COR-L47 (cell line): ENCODE results near the gene FAM8A1.

Experiments
- DNase-seq: peaks from one replicate; lab custom pipeline; 2025; lab: John Stamatoyannopoulos, UW

Gene FAM8A1

DNA sequence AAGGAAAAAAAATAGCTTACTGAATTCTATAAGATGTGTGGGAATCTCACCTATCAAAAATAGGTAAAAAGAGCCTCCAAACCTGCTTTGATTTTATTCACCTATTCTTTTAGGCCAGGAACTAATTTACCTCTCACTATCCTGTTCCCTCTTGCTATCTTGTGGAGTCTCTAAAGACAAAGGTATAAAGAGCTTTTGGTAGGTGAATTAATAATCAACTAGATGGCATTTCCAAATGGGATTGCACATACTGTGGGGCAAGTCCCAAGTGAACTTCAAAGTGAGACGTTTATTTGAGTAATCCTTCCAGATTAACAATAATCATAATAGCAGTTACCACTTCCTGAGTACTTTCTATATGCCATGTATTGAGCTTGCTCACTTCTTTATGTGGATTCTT, 2.8 kb downstream of the FAM8A1 start:
- no peak for DNase-seq

DNA sequence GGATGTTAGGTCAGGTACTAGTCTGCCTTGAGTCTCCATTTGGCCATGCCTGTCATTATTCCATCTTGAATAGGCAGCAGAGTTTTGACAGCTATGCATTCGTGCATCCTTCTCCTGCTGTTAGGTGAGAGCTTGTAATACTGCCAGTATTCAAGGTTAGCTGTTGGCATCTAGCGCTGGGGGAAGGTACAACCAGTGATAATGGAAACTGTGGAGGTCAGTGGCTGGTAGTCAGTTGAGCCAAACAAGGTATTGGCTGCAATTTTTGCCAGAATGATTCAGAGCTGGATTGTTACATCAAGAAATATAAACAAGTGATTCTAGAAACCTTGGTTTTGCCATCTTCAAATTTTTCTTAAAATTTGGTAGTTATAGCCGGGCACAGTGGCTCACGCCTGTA, 6.5 kb downstream of the FAM8A1 start:
- no peak for DNase-seq

GRCh38 chr6:17610835-17611234, 10.7 kb downstream of the FAM8A1 start:
- no peak for DNase-seq

GRCh38 chr6:17612048-17612447, 11.9 kb downstream of the FAM8A1 start:
- DNase-seq = no peak

DNA sequence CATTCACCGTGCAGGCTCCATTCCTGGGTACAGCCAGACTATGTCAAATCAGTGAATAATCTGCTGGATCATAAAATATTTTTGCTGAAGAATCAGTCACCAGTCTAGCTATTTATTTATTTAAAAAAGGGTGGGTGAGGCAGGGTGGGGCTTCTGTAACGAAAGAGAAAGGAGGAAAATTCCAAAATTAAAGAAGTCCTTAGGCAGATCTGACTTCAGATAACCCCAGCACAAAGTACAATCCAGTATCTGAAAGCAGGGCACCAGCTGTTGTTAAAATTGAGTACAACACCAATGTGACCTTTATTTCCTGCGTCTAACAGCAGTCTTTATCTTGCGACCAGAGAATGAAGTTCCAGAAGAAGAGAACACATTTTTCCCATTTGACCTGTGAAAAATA, 15.7 kb downstream of the FAM8A1 start:
- DNase-seq = no peak

- DNase-seq = no peak
Measured at GRCh38 chr6:17621003-17621402, 20.9 kb downstream of the FAM8A1 start.

DNA sequence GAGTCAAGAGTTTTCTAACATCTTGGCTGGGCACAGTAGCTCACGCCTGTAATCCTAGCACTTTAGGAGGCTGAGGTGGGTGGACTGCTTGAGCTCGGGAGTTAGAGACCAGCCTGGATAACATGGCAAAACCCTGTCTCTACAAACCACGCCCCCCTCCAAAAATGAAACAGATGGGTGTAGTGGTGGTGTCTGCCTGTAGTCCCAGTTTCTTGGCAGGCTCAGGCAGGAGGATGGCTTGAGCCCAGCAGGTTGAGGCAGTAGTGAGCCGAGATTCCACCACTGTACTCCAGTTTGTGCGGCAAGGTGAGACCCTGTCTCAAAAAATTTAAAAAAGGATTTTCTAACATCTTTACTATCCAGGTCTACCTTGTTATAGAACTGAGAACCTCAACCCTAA, 22.0 kb downstream of the FAM8A1 start:
- DNase-seq = no peak

GRCh38 chr6:17624396-17624795, 24.3 kb downstream of the FAM8A1 start:
- no peak for DNase-seq

DNA sequence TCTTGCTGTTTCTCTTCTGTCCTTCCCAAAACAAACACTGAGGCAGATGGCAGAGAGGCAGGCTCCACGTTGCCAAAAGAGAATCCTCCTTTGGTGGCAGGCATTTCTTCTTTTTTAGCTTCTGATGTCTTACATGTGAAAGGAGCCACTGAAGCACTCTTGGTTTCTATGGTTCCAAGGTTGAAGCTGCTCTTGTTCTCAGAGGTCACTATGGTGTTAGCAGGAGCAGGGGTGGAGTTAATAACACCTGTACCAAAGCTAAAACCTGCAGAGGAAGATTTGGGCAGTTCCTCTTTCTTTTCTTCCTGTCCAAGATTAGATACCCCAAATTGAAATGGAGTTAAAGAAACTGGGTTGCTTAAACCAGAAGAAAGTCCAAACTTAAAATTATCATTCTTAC, 28.8 kb downstream of the FAM8A1 start:
- DNase-seq = no peak

DNA sequence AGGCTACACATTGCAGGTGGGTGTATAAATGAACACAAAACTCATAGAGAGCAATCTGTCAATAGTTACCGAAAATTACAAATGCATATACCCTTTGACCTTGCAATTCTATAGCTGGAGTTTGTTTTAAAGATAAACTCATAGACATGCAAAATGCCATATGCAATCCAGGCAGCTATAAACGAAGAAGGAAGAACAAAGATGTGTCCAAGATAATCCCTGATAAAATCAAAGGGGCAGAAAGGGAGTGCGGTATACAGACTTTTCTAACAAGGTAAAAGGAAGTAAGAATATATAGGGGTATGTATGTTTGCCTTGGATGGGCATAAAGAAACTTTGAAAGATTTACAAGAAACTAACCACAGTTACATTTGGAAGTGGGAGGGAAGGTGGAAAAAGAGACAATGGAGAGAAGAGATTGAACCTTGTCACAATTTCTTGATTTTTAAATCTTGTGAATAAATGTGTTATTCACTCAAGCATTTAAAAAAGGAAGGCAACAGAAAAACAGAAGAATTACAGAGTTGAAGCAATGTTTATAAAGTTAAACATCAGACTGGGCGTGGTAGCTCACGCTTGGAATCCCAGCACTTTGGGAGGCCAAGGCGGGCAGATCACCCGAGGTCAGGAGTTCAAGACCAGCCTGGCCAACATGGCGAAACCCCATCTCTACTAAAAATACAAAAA, 29.9 kb downstream of the FAM8A1 start:
- no peak for DNase-seq

DNA sequence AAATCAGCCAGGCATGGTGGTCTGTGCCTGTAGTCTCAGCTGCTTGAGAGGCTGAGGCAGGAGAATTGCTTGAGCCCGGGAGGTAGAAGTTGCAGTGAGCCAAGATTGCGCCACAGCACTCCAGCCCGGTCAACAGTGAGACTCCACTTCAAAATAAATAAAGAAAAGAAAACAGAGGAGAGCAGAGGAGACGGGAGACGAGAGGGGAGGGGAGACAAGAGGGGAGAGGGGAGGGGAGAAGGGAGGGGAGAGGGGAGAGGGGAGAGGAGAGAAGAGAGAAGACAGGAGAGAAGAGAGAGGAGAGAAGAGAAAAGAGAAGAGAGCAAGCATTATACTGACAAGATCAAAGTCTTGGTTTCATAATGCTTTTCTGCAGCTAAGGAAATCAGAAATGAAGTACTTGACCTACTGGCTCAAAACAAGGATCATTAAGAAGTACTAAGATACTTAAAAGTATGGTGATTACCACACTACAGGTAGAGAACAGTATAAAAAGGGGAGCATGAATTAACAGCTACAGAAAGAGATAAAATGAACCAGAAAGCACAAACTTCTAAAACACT, 30.5 kb downstream of the FAM8A1 start:
- DNase-seq = no peak

DNA sequence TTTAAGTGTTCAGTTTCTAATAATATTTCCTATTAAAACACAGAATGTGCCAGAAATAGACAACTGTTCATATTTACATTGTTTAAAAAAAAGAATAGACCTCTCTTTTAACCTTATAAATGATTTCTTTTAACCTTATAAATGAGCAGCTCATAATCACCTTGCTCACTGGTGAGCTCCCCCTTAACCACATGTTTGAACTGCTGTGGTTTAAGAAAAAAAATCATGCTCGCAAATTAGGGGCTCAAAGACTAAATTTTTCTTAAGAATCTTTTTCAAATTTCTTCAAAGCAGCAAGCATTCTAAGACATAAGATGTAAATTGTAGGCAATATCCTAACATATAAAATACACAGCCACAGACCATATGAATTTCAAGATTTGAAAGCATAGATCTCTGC, 32.8 kb downstream of the FAM8A1 start:
- DNase-seq = no peak

DNA sequence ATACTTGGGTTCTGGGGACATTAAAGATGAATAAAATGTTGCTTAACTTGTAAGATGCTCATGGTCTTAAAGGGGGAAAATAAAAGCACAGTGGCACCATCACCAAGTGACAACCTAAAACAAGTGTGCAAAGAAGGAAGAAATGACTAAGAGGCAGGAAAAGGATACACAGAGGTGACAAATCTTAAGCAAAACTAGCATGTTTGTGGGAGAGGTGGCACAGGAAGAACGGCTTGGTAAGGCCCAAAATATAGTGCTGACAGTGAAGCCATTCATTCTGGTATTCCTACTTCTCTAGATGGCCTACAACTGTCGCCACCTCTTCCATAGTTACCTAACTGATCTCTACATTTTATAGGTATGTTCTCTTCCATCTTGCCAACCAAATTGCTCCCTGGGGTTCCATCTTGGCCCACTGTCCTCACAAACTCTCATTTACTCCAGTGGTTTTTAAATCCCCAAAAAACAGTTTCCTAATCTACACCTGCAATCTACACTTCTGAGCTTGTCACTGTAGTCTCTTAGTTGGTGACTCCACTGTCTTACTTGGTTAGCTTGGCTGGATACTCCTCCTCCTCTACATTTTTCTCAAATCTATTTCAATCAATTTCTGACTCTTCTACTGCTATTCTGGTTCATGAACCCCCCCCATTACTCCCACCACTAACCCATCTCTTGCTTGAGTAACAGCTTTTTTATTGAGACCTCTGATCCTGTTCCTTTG, 33.5 kb downstream of the FAM8A1 start:
- DNase-seq = no peak

DNA sequence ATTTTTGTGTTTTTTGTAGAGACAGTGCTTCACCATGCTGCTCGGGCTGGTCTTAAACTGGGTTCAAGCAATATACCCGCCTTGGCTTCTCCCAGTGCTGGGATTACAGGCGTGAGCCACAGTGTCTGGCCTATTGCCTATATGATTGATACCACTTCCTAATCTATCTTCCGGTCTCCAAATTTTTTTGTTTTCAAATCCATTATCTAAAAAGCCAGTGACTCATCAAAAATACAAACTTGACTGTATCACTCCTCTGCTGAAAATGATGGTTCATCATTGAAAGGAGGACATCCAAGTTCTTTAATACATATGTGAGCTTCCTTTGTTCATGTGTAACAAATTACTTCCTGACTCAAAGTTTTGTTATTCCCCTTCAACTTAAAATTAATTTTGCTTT, 35.5 kb downstream of the FAM8A1 start:
- no peak for DNase-seq

GRCh38 chr6:17638212-17638715, 38.2 kb downstream of the FAM8A1 start:
- DNase-seq = no peak

GRCh38 chr6:17640477-17640917, 40.4 kb downstream of the FAM8A1 start:
- DNase-seq = no peak

DNA sequence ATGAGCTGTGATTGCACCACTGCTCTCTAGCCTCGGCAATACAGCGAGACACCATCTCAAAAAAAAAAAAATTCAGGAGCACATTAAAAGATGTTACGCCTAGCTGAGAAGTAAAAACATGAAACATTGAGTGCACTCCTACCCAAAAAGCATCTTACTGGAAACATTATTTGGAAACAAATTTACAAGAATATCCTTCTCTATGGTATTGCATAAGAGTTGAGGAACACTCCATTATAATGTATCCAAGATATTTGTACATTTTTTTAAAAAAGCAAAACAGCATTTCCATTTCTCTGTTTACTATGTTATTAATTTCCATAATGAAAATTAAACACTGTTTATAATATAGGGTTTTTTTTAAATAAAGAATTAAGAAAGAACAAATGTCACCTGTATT, 48.6 kb downstream of the FAM8A1 start:
- no peak for DNase-seq

GRCh38 chr6:17650656-17651309, 50.7 kb downstream of the FAM8A1 start:
- DNase-seq = no peak

- DNase-seq = no peak
Measured at GRCh38 chr6:17653198-17653882, 53.2 kb downstream of the FAM8A1 start.

DNA sequence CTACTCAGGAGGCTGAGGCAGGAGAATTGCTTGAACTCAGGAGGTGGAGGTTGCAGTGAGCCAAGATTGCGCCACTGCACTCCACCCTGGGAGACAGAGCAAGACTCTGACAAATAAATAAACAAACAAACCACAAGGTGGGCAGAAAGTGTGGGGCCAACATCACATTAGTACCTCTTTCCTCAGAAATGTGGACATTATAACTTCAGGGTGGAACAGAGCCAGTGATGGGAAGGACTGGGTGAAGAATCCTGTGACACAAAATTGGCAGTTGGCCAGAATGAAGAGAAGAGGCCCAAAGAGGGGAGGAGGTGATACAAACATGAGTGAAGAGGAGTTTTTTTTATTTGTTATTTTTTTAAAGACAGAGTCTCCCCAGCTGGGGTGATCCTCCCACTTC, 56.0 kb downstream of the FAM8A1 start:
- DNase-seq = no peak

GRCh38 chr6:17656644-17657043, 56.5 kb downstream of the FAM8A1 start:
- no peak for DNase-seq
